ENCODE data around the gene DLG1.

DLG1 gene

DNA sequence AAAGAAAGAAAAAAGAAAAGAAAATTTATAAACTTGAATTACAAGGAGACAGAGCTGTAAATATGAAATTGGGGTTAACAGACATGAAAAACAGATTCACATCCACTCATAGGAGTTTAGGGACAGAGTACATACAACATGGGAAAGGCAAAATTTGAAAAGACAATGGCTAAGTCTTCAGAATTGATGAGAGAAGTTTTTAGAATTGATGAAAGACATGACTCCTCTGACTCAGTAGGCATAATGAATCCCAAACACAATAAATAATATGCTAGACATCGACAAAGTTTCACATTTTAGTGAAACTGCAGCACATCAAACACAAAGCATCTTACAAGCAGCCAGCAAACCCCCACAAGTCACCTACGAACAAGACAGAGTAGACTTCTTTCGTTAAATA, 184.4 kb downstream of the DLG1 start:
- no peak overlapping the region for H3K27ac ChIP-seq (ENCODE audit: insufficient read depth in 1 of 2, low read depth in 1 of 2, low read length in 2 of 2, poor library complexity in 1 of 2, severe bottlenecking in 2 of 2)
- H3K9me3 ChIP-seq (ENCODE audit: control extremely low read depth in 1 of 5, control insufficient read depth in 4 of 5, insufficient read depth in 2 of 5, low read depth in 1 of 5, low read length in 4 of 5): peaks cover 0 to 4% (median 0%) of the 10 kb centered on the region in 5 experiments
- H3K36me3 ChIP-seq (ENCODE audit: control insufficient read depth in 4 of 4, insufficient read depth in 4 of 4, low read length in 3 of 4): peaks cover 8 to 50% (median 18%) of the 10 kb centered on the region in 4 experiments
- POLR2A ChIA-PET: no interaction called here
- no peaks in the 10 kb centered on the region for H3K4me1 ChIP-seq (ENCODE audit: control extremely low read depth in 1 of 4, control insufficient read depth in 4 of 4, insufficient read depth in 4 of 4, low read length in 3 of 4)
- 100% methylated on average over 1 of the region's 3 CpGs for WGBS (ENCODE audit: insufficient coverage)
- CTCF ChIA-PET: interaction anchor here (1.2 kb wide), 1 partner anchor 112 kb away, joined by 3 read pairs; no protein-coding TSS in a partner anchor
- no peaks in the 10 kb centered on the region for H3K27me3 ChIP-seq (replicated peaks in 2 of 5; ENCODE audit: control insufficient read depth in 4 of 5, insufficient read depth in 5 of 5, low read length in 4 of 5)
- H3K4me3 ChIP-seq (ENCODE audit: control insufficient read depth in 1 of 7, extremely low read depth in 1 of 7, insufficient read depth in 4 of 7, low read depth in 2 of 7, low read length in 6 of 7): no peak overlapping the region
- no peak for DNase-seq

DNA sequence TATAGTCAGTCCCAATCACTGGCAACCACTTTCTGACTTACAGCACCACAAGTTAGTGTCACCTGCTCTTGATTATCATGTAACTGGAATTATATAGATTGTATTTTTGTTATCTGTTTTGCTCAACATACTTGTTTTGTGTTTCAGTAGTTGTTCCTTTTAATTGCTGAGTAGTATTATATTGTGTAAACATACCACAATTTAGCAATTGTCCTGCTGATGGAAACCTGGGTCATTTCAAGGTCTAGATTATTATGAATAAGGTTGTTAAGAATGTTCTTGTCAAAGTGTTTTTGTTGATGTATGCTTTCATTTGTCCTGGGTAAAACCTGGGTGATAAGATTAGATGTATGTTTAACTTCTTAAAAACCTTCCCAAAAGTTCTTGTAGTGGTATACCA, 186.7 kb downstream of the DLG1 start:
- Histone ChIP-seq H3K36me3 (ENCODE audit: control insufficient read depth in 4 of 4, insufficient read depth in 4 of 4, low read length in 3 of 4) (peaks cover 8 to 53% (median 17%) of the 10 kb centered on the region in 4 experiments), H3K9me3 (ENCODE audit: control extremely low read depth in 1 of 5, control insufficient read depth in 4 of 5, insufficient read depth in 2 of 5, low read depth in 1 of 5, low read length in 4 of 5) (peaks cover 0 to 4% (median 0%) of the 10 kb centered on the region in 5 experiments), H3K27me3 (replicated peaks in 2 of 5; ENCODE audit: control insufficient read depth in 4 of 5, insufficient read depth in 5 of 5, low read length in 4 of 5) (no peaks in the 10 kb centered on the region), H3K4me3 (ENCODE audit: control insufficient read depth in 1 of 7, extremely low read depth in 1 of 7, insufficient read depth in 4 of 7, low read depth in 2 of 7, low read length in 6 of 7) (no peak overlapping the region), H3K4me1 (ENCODE audit: control extremely low read depth in 1 of 4, control insufficient read depth in 4 of 4, insufficient read depth in 4 of 4, low read length in 3 of 4) (no peaks in the 10 kb centered on the region), H3K27ac (ENCODE audit: insufficient read depth in 1 of 2, low read depth in 1 of 2, low read length in 2 of 2, poor library complexity in 1 of 2, severe bottlenecking in 2 of 2) (no peak overlapping the region)
- DNase-seq: no peak
- ChIA-PET CTCF (no interaction called here), POLR2A (interaction anchor here (0.8 kb wide), 1 partner anchor 546 kb away, joined by 3 read pairs; no protein-coding TSS in a partner anchor)

DNA sequence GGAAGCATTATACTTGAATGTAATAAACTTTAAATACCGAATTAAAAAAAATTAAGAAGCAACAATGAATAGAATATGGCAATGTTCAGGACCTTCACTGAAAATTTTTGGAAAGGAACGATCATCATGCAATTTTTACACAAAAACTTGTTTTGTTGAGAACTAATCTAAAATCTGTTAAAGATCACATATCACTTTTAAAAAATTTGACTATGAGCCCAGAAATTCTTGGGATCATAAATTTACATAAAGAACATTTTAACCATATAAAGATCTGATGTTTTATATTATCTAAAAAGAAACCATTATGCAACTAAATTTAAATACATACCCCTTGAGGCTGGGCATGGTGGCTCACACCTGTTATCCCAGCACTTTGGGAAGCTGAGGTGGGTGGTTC, 192.6 kb downstream of the DLG1 start:
- Histone ChIP-seq H3K9me3 (ENCODE audit: control extremely low read depth in 1 of 5, control insufficient read depth in 4 of 5, insufficient read depth in 2 of 5, low read depth in 1 of 5, low read length in 4 of 5) (peaks cover 0 to 2% (median 0%) of the 10 kb centered on the region in 5 experiments), H3K4me1 (ENCODE audit: control extremely low read depth in 1 of 4, control insufficient read depth in 4 of 4, insufficient read depth in 4 of 4, low read length in 3 of 4) (no peaks in the 10 kb centered on the region), H3K36me3 (ENCODE audit: control insufficient read depth in 4 of 4, insufficient read depth in 4 of 4, low read length in 3 of 4) (peaks cover 10 to 33% (median 13%) of the 10 kb centered on the region in 4 experiments), H3K27ac (ENCODE audit: insufficient read depth in 1 of 2, low read depth in 1 of 2, low read length in 2 of 2, poor library complexity in 1 of 2, severe bottlenecking in 2 of 2) (no peak overlapping the region), H3K27me3 (replicated peaks in 2 of 5; ENCODE audit: control insufficient read depth in 4 of 5, insufficient read depth in 5 of 5, low read length in 4 of 5) (no peaks in the 10 kb centered on the region), H3K4me3 (ENCODE audit: control insufficient read depth in 1 of 7, extremely low read depth in 1 of 7, insufficient read depth in 4 of 7, low read depth in 2 of 7, low read length in 6 of 7) (no peak overlapping the region)
- ChIA-PET CTCF (no interaction called here), POLR2A (no interaction called here)
- no CpG with 5 or more reads among the region's 2 CpGs for WGBS (ENCODE audit: insufficient coverage)
- DNase-seq: no peak

DNA sequence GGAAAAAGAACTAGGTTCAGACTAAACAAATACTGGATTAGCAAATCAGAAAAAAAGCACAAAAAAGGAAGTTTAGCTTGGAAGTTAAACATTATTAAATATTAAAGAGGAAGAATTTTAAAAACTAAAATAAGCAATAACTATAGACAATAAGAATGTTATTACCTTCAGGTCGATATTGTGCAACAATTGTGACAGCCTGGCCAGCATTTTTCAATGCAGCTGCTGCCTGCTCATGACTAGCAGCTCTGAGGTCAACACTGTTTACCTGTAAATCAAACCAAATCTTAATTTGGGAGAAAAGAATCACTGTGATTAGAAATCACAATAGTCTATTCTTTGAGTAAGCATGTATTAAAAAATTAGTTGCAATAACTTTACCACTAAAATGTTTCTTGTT, 193.7 kb downstream of the DLG1 start:
- Histone ChIP-seq H3K27me3 (replicated peaks in 2 of 5; ENCODE audit: control insufficient read depth in 4 of 5, insufficient read depth in 5 of 5, low read length in 4 of 5) (no peaks in the 10 kb centered on the region), H3K27ac (ENCODE audit: insufficient read depth in 1 of 2, low read depth in 1 of 2, low read length in 2 of 2, poor library complexity in 1 of 2, severe bottlenecking in 2 of 2) (no peak overlapping the region), H3K4me3 (ENCODE audit: control insufficient read depth in 1 of 7, extremely low read depth in 1 of 7, insufficient read depth in 4 of 7, low read depth in 2 of 7, low read length in 6 of 7) (no peak overlapping the region), H3K4me1 (ENCODE audit: control extremely low read depth in 1 of 4, control insufficient read depth in 4 of 4, insufficient read depth in 4 of 4, low read length in 3 of 4) (no peaks in the 10 kb centered on the region), H3K9me3 (ENCODE audit: control extremely low read depth in 1 of 5, control insufficient read depth in 4 of 5, insufficient read depth in 2 of 5, low read depth in 1 of 5, low read length in 4 of 5) (no peaks in the 10 kb centered on the region), H3K36me3 (ENCODE audit: control insufficient read depth in 4 of 4, insufficient read depth in 4 of 4, low read length in 3 of 4) (peaks cover 10 to 24% (median 14%) of the 10 kb centered on the region in 4 experiments)
- CTCF ChIA-PET: no interaction called here
- POLR2A ChIA-PET: no interaction called here
- no CpG with 5 or more reads among the region's 1 CpG for WGBS (ENCODE audit: insufficient coverage)
- no peak for DNase-seq

DNA sequence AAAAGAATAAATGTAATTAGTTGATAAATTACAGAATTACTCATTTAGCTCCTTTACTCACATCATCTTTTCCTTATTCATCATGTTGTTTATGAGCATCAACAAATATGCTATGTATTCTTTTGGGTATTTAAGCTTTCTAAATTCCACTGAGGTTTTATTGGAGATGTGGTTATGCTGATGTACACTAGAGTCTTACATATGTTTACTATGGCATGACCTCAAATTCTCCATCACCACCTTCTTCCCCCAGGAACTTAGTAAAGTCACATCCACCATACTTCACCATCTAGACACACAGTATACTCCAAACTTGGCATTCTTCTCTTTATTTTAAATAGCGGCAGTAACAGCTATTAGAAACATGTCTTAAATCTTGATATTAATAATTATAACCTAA, 194.6 kb downstream of the DLG1 start:
- Histone ChIP-seq H3K4me3 (ENCODE audit: control insufficient read depth in 1 of 7, extremely low read depth in 1 of 7, insufficient read depth in 4 of 7, low read depth in 2 of 7, low read length in 6 of 7) (no peak overlapping the region), H3K27me3 (replicated peaks in 2 of 5; ENCODE audit: control insufficient read depth in 4 of 5, insufficient read depth in 5 of 5, low read length in 4 of 5) (no peaks in the 10 kb centered on the region), H3K4me1 (ENCODE audit: control extremely low read depth in 1 of 4, control insufficient read depth in 4 of 4, insufficient read depth in 4 of 4, low read length in 3 of 4) (no peaks in the 10 kb centered on the region), H3K9me3 (ENCODE audit: control extremely low read depth in 1 of 5, control insufficient read depth in 4 of 5, insufficient read depth in 2 of 5, low read depth in 1 of 5, low read length in 4 of 5) (no peaks in the 10 kb centered on the region), H3K27ac (ENCODE audit: insufficient read depth in 1 of 2, low read depth in 1 of 2, low read length in 2 of 2, poor library complexity in 1 of 2, severe bottlenecking in 2 of 2) (no peak overlapping the region), H3K36me3 (ENCODE audit: control insufficient read depth in 4 of 4, insufficient read depth in 4 of 4, low read length in 3 of 4) (peaks cover 8 to 20% (median 11%) of the 10 kb centered on the region in 4 experiments)
- CTCF ChIA-PET: interaction anchor here (1.1 kb wide), 1 partner anchor 12 kb away, joined by 3 read pairs; no protein-coding TSS in a partner anchor
- POLR2A ChIA-PET: no interaction called here
- no CpG with 5 or more reads among the region's 1 CpG for WGBS (ENCODE audit: insufficient coverage)
- no peak for DNase-seq

DNA sequence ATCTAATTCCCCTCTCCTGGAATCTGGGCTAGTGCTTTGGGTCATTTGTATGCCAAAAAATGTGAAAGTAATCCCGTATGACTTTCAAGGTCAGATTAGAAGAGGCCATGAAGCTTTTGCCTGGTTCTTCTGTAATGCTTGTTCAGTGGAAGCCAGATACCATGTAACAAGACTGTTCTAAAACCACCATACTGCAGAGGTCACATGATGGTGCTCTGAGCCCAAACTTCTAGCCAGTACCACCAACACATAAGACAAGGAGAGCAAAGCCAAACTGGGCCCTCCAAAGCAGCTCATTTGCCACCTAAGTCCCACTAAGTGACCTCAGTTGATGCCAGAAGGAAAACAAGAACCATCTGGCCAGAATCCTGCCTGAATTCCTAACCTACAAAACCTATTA, 204.5 kb downstream of the DLG1 start:
- ChIA-PET CTCF (no interaction called here), POLR2A (no interaction called here)
- Histone ChIP-seq H3K36me3 (ENCODE audit: control insufficient read depth in 4 of 4, insufficient read depth in 4 of 4, low read length in 3 of 4) (peaks cover 11 to 19% (median 17%) of the 10 kb centered on the region in 4 experiments), H3K4me1 (ENCODE audit: control extremely low read depth in 1 of 4, control insufficient read depth in 4 of 4, insufficient read depth in 4 of 4, low read length in 3 of 4) (peaks cover 0 to 1% (median 0%) of the 10 kb centered on the region in 4 experiments), H3K9me3 (ENCODE audit: control extremely low read depth in 1 of 5, control insufficient read depth in 4 of 5, insufficient read depth in 2 of 5, low read depth in 1 of 5, low read length in 4 of 5) (peaks cover 0 to 2% (median 0%) of the 10 kb centered on the region in 5 experiments), H3K27me3 (replicated peaks in 2 of 5; ENCODE audit: control insufficient read depth in 4 of 5, insufficient read depth in 5 of 5, low read length in 4 of 5) (no peaks in the 10 kb centered on the region), H3K4me3 (ENCODE audit: control insufficient read depth in 1 of 7, extremely low read depth in 1 of 7, insufficient read depth in 4 of 7, low read depth in 2 of 7, low read length in 6 of 7) (no peak overlapping the region), H3K27ac (ENCODE audit: insufficient read depth in 1 of 2, low read depth in 1 of 2, low read length in 2 of 2, poor library complexity in 1 of 2, severe bottlenecking in 2 of 2) (no peak overlapping the region)
- no peak for DNase-seq
- 100% methylated on average over 1 of the region's 1 CpG for WGBS (ENCODE audit: insufficient coverage)

DNA sequence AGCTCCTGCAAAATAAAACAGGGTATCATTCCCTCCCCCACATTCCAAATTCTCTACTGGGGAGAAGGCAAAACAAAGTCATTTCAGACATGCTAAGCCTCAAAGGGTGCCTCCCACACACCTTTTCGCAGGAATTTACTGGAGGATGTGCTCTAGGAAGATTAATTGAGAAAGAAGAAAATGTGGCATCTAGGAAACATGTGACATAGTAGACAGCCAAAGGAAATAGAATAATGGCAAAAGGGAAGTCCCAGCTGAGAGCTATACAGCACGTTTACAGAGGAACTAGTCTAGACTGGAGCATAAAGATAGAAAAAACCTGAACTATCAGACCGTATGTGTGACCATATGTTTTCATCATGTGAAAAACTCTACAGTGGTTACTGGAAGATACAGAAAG, 210.0 kb downstream of the DLG1 start:
- DNase-seq: peak in 2 of 3 donors; percentile 14 to 48
- Histone ChIP-seq H3K36me3 (ENCODE audit: control insufficient read depth in 4 of 4, insufficient read depth in 4 of 4, low read length in 3 of 4) (peaks cover 2 to 9% (median 6%) of the 10 kb centered on the region in 4 experiments), H3K27me3 (replicated peaks in 2 of 5; ENCODE audit: control insufficient read depth in 4 of 5, insufficient read depth in 5 of 5, low read length in 4 of 5) (no peaks in the 10 kb centered on the region), H3K4me3 (ENCODE audit: control insufficient read depth in 1 of 7, extremely low read depth in 1 of 7, insufficient read depth in 4 of 7, low read depth in 2 of 7, low read length in 6 of 7) (no peak overlapping the region), H3K27ac (ENCODE audit: insufficient read depth in 1 of 2, low read depth in 1 of 2, low read length in 2 of 2, poor library complexity in 1 of 2, severe bottlenecking in 2 of 2) (no peak overlapping the region), H3K9me3 (ENCODE audit: control extremely low read depth in 1 of 5, control insufficient read depth in 4 of 5, insufficient read depth in 2 of 5, low read depth in 1 of 5, low read length in 4 of 5) (no peaks in the 10 kb centered on the region), H3K4me1 (ENCODE audit: control extremely low read depth in 1 of 4, control insufficient read depth in 4 of 4, insufficient read depth in 4 of 4, low read length in 3 of 4) (peaks cover 0 to 9% (median 2%) of the 10 kb centered on the region in 4 experiments)
- WGBS (ENCODE audit: insufficient coverage): 20% methylated on average over 1 of the region's 3 CpGs
- POLR2A ChIA-PET: no interaction called here
- CTCF ChIA-PET: no interaction called here

All from common myeloid progenitor, CD34-positive (primary cell).